Hepatocyte (in vitro differentiated cells): ENCODE results near the gene LMOD3. TPM values are rescaled to one million over a fixed set of nuclear protein-coding genes. Genes with fewer than 3 reads are reported as not detected.

ENCODE experiments used
- DNase-seq: peaks from one replicate; pipeline ENCODE4 v3.0.0-alpha.2; 2016; ENCODE audit warnings: low spot score
- H2AFZ ChIP-seq: fragments of 200-600 bp; sonication (generic); 2 replicates; pipeline ENCODE4 v1.6.0; 2016; ENCODE audit warnings: antibody characterized with exemption, mild to moderate bottlenecking
- H3K27ac ChIP-seq: fragments of 200-600 bp; sonication (generic); 2 replicates; pipeline ENCODE4 v1.5.1; 2016; ENCODE audit warnings: mild to moderate bottlenecking
- H3K27me3 ChIP-seq: fragments of 200-600 bp; sonication (generic); 2 replicates; pipeline ENCODE4 v1.6.1; 2016
- H3K36me3 ChIP-seq: fragments of 200-600 bp; sonication (generic); replicated peaks from 2 replicates; pipeline ENCODE4 v1.5.1; 2016; ENCODE audit warnings: low read depth; ENCODE audit not compliant: insufficient read depth
- H3K4me1 ChIP-seq: fragments of 200-600 bp; sonication (generic); 2 replicates; pipeline ENCODE4 v1.5.1; 2016; ENCODE audit warnings: mild to moderate bottlenecking, moderate library complexity; ENCODE audit not compliant: insufficient read depth
- H3K4me2 ChIP-seq: fragments of 200-600 bp; sonication (generic); 2 replicates; pipeline ENCODE4 v1.6.0; 2016
- H3K4me3 ChIP-seq: fragments of 200-600 bp; sonication (generic); 2 replicates; pipeline ENCODE4 v1.5.1; 2016; ENCODE audit warnings: mild to moderate bottlenecking
- H3K79me2 ChIP-seq: fragments of 200-600 bp; sonication (generic); 2 replicates; pipeline ENCODE4 v1.6.0; 2017; ENCODE audit warnings: mild to moderate bottlenecking
- H3K9me2 ChIP-seq: fragments of 200-600 bp; sonication (generic); replicated peaks from 2 replicates; pipeline ENCODE4 v1.6.0; 2017; ENCODE audit warnings: mild to moderate bottlenecking; ENCODE audit not compliant: insufficient read depth
- H3K9me3 ChIP-seq: fragments of 200-600 bp; sonication (generic); 2 replicates; pipeline ENCODE4 v1.5.1; 2016; ENCODE audit warnings: low read depth, mild to moderate bottlenecking
- H4K20me1 ChIP-seq: fragments of 200-600 bp; sonication (generic); 2 replicates; pipeline ENCODE4 v1.6.0; 2016; ENCODE audit warnings: mild to moderate bottlenecking; ENCODE audit not compliant: insufficient read depth, poor library complexity, severe bottlenecking
- EZH2 ChIP-seq: fragments of 200-600 bp; sonication (generic); IDR thresholded peaks from 2 replicates; pipeline ENCODE4 v1.6.1; 2016; ENCODE audit warnings: antibody characterized with exemption, mild to moderate bottlenecking, borderline replicate concordance
- EZH2phosphoT487 ChIP-seq: fragments of 200-600 bp; sonication (generic); IDR thresholded peaks from one replicate; pipeline ENCODE4 v1.6.1; 2018; ENCODE audit warnings: antibody characterized with exemption, mild to moderate bottlenecking, low read depth, moderate library complexity; ENCODE audit not compliant: unreplicated experiment, severe bottlenecking
- WGBS: methylation state at CpG from one replicate; pipeline ENCODE4 v1.1.6; 2016; ENCODE audit warnings: low lambda C conversion rate; ENCODE audit errors: missing lambda C conversion rate; 5-methylcytosine and 5-hydroxymethylcytosine counted together
- polyA plus RNA-seq: library from polyadenylated mRNA; unstranded; fragments of >200 nt; fragmentation: Nextera tagmentation; extraction: Ambion mirVana; gene quantifications from 2 replicates; pipeline ENCODE4 v1.2.1, GENCODE V29; 2016
- total RNA-seq: library from RNA; depleted of rRNA; stranded (reverse); fragments of >200 nt; gene quantifications from 2 replicates; pipeline ENCODE4 v1.2.3, GENCODE V29; 2014
- TF ChIP-seq, protein P1 (sequence below): fragments of 200-600 bp; sonication (generic); IDR thresholded peaks from 2 replicates; pipeline ENCODE4 v1.5.1; 2016; ENCODE audit warnings: antibody characterized with exemption, mild to moderate bottlenecking; ENCODE audit not compliant: poor library complexity

Gene LMOD3
- total and polyA plus RNA-seq, 2 experiments from 2014 or later: not detected

DNA sequence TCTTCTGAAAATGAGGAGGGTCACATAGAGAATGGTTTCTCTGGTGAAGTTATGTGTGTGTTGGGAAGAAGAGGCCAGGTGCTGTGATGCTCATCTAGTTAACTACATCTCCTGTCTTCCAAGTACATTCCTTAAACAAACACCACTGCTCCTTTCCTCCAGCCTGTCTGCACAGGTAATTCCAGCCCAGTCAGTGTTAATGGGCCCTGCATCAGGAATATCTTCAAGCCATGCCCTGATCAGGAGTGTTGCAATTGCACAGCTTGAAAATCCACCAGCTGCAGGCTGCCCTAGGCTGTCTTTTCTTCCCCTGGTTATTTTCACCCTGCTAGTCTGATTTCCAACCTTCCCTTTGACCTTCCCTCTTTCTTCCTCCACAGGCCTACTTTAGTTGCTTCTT is 41.9 kb upstream of the LMOD3 start:
- no peak for TF ChIP-seq EZH2
- TF ChIP-seq, protein P1, sequence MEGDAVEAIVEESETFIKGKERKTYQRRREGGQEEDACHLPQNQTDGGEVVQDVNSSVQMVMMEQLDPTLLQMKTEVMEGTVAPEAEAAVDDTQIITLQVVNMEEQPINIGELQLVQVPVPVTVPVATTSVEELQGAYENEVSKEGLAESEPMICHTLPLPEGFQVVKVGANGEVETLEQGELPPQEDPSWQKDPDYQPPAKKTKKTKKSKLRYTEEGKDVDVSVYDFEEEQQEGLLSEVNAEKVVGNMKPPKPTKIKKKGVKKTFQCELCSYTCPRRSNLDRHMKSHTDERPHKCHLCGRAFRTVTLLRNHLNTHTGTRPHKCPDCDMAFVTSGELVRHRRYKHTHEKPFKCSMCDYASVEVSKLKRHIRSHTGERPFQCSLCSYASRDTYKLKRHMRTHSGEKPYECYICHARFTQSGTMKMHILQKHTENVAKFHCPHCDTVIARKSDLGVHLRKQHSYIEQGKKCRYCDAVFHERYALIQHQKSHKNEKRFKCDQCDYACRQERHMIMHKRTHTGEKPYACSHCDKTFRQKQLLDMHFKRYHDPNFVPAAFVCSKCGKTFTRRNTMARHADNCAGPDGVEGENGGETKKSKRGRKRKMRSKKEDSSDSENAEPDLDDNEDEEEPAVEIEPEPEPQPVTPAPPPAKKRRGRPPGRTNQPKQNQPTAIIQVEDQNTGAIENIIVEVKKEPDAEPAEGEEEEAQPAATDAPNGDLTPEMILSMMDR: no peak
- TF ChIP-seq EZH2phosphoT487: no peak
- H3K79me2 ChIP-seq: no peaks in the 10 kb centered on the region
- DNase-seq: no peak
- no peaks in the 10 kb centered on the region for H3K9me2 ChIP-seq
- H3K36me3 ChIP-seq: no peaks in the 10 kb centered on the region
- H2AFZ ChIP-seq: no peak overlapping the region
- no peaks in the 10 kb centered on the region for H4K20me1 ChIP-seq
- H3K4me3 ChIP-seq: no peak overlapping the region
- no peak overlapping the region for H3K27ac ChIP-seq
- no peak overlapping the region for H3K4me2 ChIP-seq
- H3K9me3 ChIP-seq: no peaks in the 10 kb centered on the region
- no peaks in the 10 kb centered on the region for H3K4me1 ChIP-seq
- H3K27me3 ChIP-seq: no peaks in the 10 kb centered on the region

DNA sequence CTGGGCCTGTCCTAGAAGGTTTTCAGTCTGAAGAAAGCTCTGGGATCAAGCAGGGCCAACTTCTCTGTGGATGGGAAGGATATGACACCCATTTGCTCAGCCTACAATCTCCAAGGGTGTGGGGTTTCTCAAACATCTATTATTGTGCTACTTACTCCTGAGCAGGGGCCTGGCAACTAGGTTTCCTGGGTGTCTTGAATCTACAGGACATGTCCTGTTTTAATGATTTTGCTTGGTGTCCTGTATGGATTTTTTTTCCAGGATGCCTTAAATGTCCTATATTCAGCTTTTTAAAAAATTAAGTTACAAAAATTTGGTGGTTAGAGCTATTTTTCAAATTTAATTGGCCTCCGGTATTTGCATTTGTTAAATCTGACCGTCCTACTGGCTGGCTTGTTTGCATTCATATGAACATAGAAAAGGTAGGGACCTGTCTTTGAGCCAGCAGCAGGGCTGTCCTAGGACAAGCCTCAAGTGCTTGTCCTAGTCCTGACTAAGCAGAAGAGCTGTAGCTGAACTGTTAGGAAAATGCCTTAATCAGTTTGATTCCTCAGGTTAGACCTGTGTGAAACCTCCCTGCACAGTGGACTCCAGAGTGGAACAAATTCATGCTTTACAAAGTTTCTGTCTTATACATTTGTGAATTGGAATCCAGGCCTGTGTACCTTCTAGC is 40.0 kb upstream of the LMOD3 start:
- Histone ChIP-seq H3K9me3 (no peaks in the 10 kb centered on the region), H3K79me2 (no peaks in the 10 kb centered on the region), H3K36me3 (no peaks in the 10 kb centered on the region), H3K27ac (no peak overlapping the region), H3K4me2 (no peak overlapping the region), H3K27me3 (no peaks in the 10 kb centered on the region), H2AFZ (no peak overlapping the region), H3K4me1 (no peaks in the 10 kb centered on the region), H4K20me1 (no peaks in the 10 kb centered on the region), H3K4me3 (no peak overlapping the region), H3K9me2 (no peaks in the 10 kb centered on the region)
- 88% methylated on average over 2 of the region's 2 CpGs for WGBS
- no peak for TF ChIP-seq EZH2
- TF ChIP-seq EZH2phosphoT487: no peak
- TF ChIP-seq, protein P1: no peak
- DNase-seq: no peak

DNA sequence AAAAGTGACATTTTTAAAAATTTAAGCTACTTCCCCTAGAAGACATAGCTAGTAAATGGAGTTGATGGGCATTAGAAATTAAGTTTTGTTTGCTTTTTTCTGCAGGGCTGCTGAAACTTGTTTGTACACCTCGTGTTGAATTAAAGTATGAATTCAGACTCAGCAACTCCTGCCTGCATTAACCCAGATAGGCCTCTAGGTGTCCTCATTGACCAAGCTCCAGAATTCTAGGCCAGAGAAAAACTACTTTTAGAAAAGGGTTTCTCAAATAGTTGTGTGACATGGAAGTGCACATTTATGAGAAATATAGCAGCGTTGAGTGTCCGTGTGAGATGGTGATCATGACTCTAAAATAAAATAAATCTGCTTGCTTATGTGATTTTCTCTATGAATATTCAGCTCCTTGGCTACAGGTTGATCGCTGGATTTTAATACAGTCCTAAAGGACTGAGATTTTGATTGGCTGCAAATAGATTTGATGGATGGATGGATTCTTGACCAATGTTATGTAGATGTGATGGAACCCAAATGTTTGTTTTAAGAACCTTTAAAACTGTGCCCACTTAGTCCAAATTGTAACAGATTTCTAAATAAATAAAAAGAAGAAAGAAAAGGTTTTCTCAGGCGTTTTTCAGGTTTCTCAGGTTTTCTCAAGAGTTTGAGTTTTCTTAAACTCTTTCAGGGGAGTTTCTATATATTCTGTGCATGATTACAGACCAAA is 39.4 kb upstream of the LMOD3 start:
- Histone ChIP-seq H3K9me3 (no peaks in the 10 kb centered on the region), H3K4me2 (no peak overlapping the region), H3K9me2 (no peaks in the 10 kb centered on the region), H3K4me1 (no peaks in the 10 kb centered on the region), H2AFZ (no peak overlapping the region), H3K79me2 (no peaks in the 10 kb centered on the region), H3K27ac (no peak overlapping the region), H3K27me3 (no peaks in the 10 kb centered on the region), H3K36me3 (no peaks in the 10 kb centered on the region), H4K20me1 (no peaks in the 10 kb centered on the region), H3K4me3 (no peak overlapping the region)
- TF ChIP-seq EZH2phosphoT487 (no peak), EZH2 (no peak)
- TF ChIP-seq, protein P1: peak; percentile 97
- 39% methylated on average over 5 of the region's 5 CpGs for WGBS
- peak; percentile 71 for DNase-seq
